Measurements from ENCODE around the gene VPREB3.

DNA sequence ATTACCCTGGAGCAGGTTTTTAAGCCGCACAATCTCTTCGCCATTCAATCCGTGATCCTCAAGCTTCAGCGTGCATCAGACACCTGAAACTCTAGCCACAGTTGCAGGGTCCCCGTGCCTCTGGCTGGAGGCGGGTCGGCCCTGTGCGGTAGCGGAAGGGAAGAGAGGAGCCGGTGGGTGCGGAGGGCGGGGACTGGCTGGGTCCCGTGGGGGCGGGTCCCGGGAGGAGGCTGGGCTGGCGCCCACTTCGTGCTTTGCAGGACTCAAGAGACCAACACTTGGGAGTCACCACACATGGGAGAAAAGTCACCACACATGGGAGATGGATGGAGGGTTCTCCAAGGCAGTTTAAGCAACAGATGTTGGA, 9.3 kb upstream of the VPREB3 start:
- TF ChIP-seq, protein P1, sequence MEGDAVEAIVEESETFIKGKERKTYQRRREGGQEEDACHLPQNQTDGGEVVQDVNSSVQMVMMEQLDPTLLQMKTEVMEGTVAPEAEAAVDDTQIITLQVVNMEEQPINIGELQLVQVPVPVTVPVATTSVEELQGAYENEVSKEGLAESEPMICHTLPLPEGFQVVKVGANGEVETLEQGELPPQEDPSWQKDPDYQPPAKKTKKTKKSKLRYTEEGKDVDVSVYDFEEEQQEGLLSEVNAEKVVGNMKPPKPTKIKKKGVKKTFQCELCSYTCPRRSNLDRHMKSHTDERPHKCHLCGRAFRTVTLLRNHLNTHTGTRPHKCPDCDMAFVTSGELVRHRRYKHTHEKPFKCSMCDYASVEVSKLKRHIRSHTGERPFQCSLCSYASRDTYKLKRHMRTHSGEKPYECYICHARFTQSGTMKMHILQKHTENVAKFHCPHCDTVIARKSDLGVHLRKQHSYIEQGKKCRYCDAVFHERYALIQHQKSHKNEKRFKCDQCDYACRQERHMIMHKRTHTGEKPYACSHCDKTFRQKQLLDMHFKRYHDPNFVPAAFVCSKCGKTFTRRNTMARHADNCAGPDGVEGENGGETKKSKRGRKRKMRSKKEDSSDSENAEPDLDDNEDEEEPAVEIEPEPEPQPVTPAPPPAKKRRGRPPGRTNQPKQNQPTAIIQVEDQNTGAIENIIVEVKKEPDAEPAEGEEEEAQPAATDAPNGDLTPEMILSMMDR (IDR thresholded peaks at IDR 0.05) = no peak
- no peak for TF ChIP-seq POLR2A (IDR thresholded peaks at IDR 0.05)
- no peak for TF ChIP-seq POLR2AphosphoS5 (IDR thresholded peaks at IDR 0.05)
